ENCODE results near the gene CPPED1.

Gene CPPED1

GRCh38 chr16:12680531-12680930 lies 123.2 kb downstream of the CPPED1 start:
- DNase-seq (ENCODE audit: low read depth): no peak

- DNase-seq (ENCODE audit: low read depth): peak; percentile 74
Observed at GRCh38 chr16:12679660-12680272, 123.9 kb downstream of the CPPED1 start.

- DNase-seq (ENCODE audit: low read depth): no peak
Observed at GRCh38 chr16:12678983-12679382, 124.7 kb downstream of the CPPED1 start.

- DNase-seq (ENCODE audit: low read depth): no peak
Observed at GRCh38 chr16:12677502-12677901, 126.2 kb downstream of the CPPED1 start.

- DNase-seq (ENCODE audit: low read depth): peak; percentile 91
Observed at GRCh38 chr16:12675852-12676251, 127.8 kb downstream of the CPPED1 start.

- DNase-seq (ENCODE audit: low read depth): no peak
Observed at GRCh38 chr16:12675046-12675445, 128.6 kb downstream of the CPPED1 start.

GRCh38 chr16:12674524-12674923 lies 129.2 kb downstream of the CPPED1 start:
- DNase-seq (ENCODE audit: low read depth): no peak

- peak; percentile 9 for DNase-seq (ENCODE audit: low read depth)
Observed at GRCh38 chr16:12674071-12674470, 129.6 kb downstream of the CPPED1 start.

GRCh38 chr16:12673466-12673865 lies 130.2 kb downstream of the CPPED1 start:
- no peak for DNase-seq (ENCODE audit: low read depth)

- DNase-seq (ENCODE audit: low read depth): no peak
Observed at GRCh38 chr16:12672986-12673385, 130.7 kb downstream of the CPPED1 start.

- DNase-seq (ENCODE audit: low read depth): no peak
Observed at GRCh38 chr16:12669908-12670307, 133.8 kb downstream of the CPPED1 start.

GRCh38 chr16:12667909-12668308 lies 135.8 kb downstream of the CPPED1 start:
- DNase-seq (ENCODE audit: low read depth): no peak

GRCh38 chr16:12664164-12664733 lies 139.4 kb downstream of the CPPED1 start:
- DNase-seq (ENCODE audit: low read depth): no peak

GRCh38 chr16:12661656-12662172 lies 142.0 kb downstream of the CPPED1 start:
- DNase-seq (ENCODE audit: low read depth): peak; percentile 52

- no peak for DNase-seq (ENCODE audit: low read depth)
Observed at GRCh38 chr16:12659871-12660270, 143.8 kb downstream of the CPPED1 start.

- no peak for DNase-seq (ENCODE audit: low read depth)
Observed at GRCh38 chr16:12658506-12658905, 145.2 kb downstream of the CPPED1 start.

GRCh38 chr16:12655537-12655936 lies 148.2 kb downstream of the CPPED1 start:
- DNase-seq (ENCODE audit: low read depth): no peak

- no peak for DNase-seq (ENCODE audit: low read depth)
Observed at GRCh38 chr16:12653820-12654392, 149.8 kb downstream of the CPPED1 start.

GRCh38 chr16:12652924-12653323 lies 150.8 kb downstream of the CPPED1 start:
- DNase-seq (ENCODE audit: low read depth): no peak

- no peak for DNase-seq (ENCODE audit: low read depth)
Observed at GRCh38 chr16:12651765-12652512, 151.7 kb downstream of the CPPED1 start.

GRCh38 chr16:12649356-12649755 lies 154.3 kb downstream of the CPPED1 start:
- no peak for DNase-seq (ENCODE audit: low read depth)

- DNase-seq (ENCODE audit: low read depth): no peak
Observed at GRCh38 chr16:12646490-12647274, 157.0 kb downstream of the CPPED1 start.

Data from amniotic epithelial cell (primary cell).